SIG-M5 treated with dmso at 0.1 percent for 504 hours (cell line): ENCODE measurements around the gene KCNK1.
"Not testable (repeated sequence)": the region's sequence is repeated elsewhere in the genome, so short reads cannot be mapped to it uniquely, and the experiment has no call there.

ENCODE experiments used
- DNase-seq: peaks from one replicate; lab custom pipeline; 2025; ENCODE audit not compliant: unreplicated experiment; lab: John Stamatoyannopoulos, UW

KCNK1 gene

GRCh38 chr1:233664804-233665574 is 51.1 kb downstream of the KCNK1 start:
- no peak for DNase-seq

- DNase-seq, result no peak
Observed at GRCh38 chr1:233665575-233666270, 51.8 kb downstream of the KCNK1 start.

- DNase-seq, result no peak
Observed at GRCh38 chr1:233667741-233668140, 53.8 kb downstream of the KCNK1 start.

GRCh38 chr1:233668146-233668724 is 54.3 kb downstream of the KCNK1 start:
- DNase-seq, result no peak

GRCh38 chr1:233668725-233669294 is 54.9 kb downstream of the KCNK1 start:
- no peak for DNase-seq

- DNase-seq, result not testable (repeated sequence)
Observed at GRCh38 chr1:233670363-233670762, 56.5 kb downstream of the KCNK1 start.

- no peak for DNase-seq
Observed at GRCh38 chr1:233671286-233671685, 57.4 kb downstream of the KCNK1 start.

GRCh38 chr1:233672732-233673131 is 58.8 kb downstream of the KCNK1 start:
- no peak for DNase-seq

- no peak for DNase-seq
Observed at GRCh38 chr1:233673261-233673946, 59.5 kb downstream of the KCNK1 start.

- DNase-seq, result no peak
Observed at GRCh38 chr1:233673947-233674431, 60.1 kb downstream of the KCNK1 start.

- no peak for DNase-seq
Observed at GRCh38 chr1:233675446-233675845, 61.5 kb downstream of the KCNK1 start.

GRCh38 chr1:233675893-233676292 is 62.0 kb downstream of the KCNK1 start:
- no peak for DNase-seq

GRCh38 chr1:233677690-233678354 is 63.9 kb downstream of the KCNK1 start:
- DNase-seq, result no peak

- DNase-seq, result no peak
Observed at GRCh38 chr1:233679030-233679429, 65.1 kb downstream of the KCNK1 start.

- DNase-seq, result no peak
Observed at GRCh38 chr1:233679591-233680373, 65.9 kb downstream of the KCNK1 start.

GRCh38 chr1:233681285-233681684 is 67.4 kb downstream of the KCNK1 start:
- DNase-seq, result no peak

GRCh38 chr1:233686653-233687052 is 72.7 kb downstream of the KCNK1 start:
- not testable (repeated sequence) for DNase-seq

- no peak for DNase-seq
Observed at GRCh38 chr1:233689017-233689747, 75.3 kb downstream of the KCNK1 start.

- no peak for DNase-seq
Observed at GRCh38 chr1:233689748-233690254, 75.9 kb downstream of the KCNK1 start.
